GM21528 (cell line): Measurements from ENCODE around the gene BTNL9.
"Not testable (repeated sequence)": the region's sequence is repeated elsewhere in the genome, so short reads cannot be mapped to it uniquely, and the experiment has no call there.

Experiments
- ATAC-seq: cut with Tn5 transposase; IDR thresholded peaks from one replicate; pipeline ENCODE4 v1.9.1; 2021; ENCODE audit warnings: mild to moderate bottlenecking, moderate library complexity; ENCODE audit not compliant: unreplicated experiment, low FRiP score

BTNL9 gene

DNA sequence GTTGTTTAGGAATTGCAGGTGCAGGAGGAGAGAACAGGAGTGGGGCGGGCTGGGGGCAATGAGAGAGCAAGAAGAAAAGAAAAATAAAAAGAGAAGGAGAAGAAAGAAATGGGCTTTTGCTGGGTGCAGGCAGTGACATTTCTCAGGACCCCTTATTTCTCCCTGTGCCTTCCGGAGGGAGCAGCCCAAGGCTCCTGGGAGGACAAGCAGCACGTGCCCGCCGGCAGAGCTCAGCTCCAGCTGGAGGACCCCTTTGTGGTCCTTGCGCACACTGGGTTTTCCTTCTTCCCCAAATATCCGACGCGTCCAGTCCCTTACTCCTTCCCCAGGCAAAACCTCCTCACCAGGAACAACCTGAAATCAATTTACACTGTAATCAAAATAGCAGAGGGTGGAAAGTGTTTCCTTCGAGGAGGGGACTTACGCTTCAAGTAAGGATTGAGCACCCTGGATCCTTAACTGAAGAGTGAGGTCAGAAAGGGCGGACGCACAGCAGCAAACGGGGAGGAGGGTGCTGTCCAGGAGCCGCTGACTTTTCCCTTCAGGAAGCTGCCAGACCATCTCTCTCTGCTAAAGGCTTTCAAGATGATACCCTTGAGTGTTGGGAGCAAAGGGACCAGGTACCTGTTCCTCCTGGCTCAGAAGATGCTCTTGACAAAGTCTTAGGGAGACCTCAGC lies 2.1 kb downstream of the BTNL9 start:
- ATAC-seq: no peak

- no peak for ATAC-seq
These were observed 2.7 kb downstream of the BTNL9 start for GRCh38 chr5:181042722-181043121.

GRCh38 chr5:181043285-181044092 lies 3.4 kb downstream of the BTNL9 start:
- ATAC-seq: no peak

DNA sequence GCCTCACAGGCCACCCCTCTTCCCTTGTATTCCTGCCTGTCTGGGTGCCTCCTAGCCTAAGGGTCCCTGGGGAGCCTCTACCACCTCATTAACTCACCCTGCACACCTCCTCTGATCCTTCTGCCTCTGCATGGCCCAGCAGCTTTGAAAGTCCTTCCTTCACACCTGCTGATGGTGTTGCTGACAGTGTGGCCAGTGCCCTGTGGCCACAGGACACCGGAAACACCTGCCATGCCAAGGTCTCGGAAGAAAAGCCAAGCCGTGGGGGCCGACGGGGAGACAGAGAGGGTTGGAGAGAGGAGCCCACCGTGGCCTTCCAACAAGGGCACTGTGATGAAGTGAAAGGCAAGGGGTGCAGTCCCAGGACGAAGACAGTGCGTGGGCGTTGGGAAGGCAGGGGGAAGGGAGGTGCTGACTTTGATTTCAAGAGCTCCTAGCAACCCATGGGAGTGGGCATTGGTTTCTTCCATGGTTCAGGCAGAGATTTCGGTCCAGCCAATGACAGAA lies 4.1 kb downstream of the BTNL9 start:
- no peak for ATAC-seq

DNA sequence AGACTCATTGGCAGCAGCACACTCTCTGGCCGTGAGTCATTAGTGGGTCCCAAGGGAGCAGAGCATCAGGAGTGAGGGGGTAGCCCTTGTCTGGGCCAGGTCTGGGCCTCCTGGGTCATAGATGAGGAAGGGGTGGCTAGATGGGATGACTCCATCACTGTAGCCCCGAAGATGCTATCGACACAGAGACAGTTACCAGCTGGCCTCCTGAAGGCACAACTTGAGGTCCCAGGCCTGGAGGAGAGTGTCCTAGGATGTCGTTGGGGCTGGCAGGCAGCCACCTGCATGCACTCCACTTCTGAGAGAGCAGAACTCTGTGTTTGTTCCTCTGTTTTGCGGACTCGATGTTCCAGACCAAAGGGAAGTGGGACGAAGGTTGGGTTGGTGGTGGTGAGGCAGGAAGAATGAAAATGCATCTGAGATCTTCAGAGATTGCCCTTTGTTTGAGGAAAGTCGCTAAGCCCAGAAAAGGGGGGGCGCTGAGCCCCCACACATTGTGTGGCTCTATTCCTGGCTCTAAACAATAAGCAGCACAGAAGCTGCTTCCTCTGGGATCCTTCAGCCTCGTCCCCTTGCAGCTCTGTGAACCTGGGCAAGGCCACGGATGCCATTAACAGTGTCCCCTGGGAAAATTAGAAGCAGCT lies 4.7 kb downstream of the BTNL9 start:
- no peak for ATAC-seq

DNA sequence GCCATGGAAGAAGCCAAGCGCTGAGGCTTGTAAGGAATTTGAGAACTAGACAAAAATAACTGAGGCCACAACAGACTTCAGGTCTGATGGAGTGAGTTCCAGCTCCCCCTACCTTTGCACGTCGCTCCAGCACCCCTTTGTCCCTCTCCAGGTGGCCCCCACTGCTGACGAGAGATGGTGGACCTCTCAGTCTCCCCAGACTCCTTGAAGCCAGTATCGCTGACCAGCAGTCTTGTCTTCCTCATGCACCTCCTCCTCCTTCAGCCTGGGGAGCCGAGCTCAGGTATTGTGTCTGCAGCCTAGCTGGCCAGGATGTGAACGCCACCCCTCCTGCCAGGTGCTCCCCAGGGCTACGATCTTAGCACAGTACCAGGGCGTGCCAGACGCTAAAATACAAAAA lies 5.2 kb downstream of the BTNL9 start:
- ATAC-seq: no peak

- not testable (repeated sequence) for ATAC-seq
These were observed 5.8 kb downstream of the BTNL9 start for GRCh38 chr5:181045857-181046256.

- ATAC-seq: no peak
These were observed 7.2 kb downstream of the BTNL9 start for GRCh38 chr5:181047288-181047687.

- ATAC-seq: no peak
These were observed 7.9 kb downstream of the BTNL9 start for GRCh38 chr5:181047921-181048320.

GRCh38 chr5:181050016-181050415 lies 9.9 kb downstream of the BTNL9 start:
- ATAC-seq: no peak

- no peak for ATAC-seq
These were observed 12.0 kb downstream of the BTNL9 start for GRCh38 chr5:181051841-181052671.

DNA sequence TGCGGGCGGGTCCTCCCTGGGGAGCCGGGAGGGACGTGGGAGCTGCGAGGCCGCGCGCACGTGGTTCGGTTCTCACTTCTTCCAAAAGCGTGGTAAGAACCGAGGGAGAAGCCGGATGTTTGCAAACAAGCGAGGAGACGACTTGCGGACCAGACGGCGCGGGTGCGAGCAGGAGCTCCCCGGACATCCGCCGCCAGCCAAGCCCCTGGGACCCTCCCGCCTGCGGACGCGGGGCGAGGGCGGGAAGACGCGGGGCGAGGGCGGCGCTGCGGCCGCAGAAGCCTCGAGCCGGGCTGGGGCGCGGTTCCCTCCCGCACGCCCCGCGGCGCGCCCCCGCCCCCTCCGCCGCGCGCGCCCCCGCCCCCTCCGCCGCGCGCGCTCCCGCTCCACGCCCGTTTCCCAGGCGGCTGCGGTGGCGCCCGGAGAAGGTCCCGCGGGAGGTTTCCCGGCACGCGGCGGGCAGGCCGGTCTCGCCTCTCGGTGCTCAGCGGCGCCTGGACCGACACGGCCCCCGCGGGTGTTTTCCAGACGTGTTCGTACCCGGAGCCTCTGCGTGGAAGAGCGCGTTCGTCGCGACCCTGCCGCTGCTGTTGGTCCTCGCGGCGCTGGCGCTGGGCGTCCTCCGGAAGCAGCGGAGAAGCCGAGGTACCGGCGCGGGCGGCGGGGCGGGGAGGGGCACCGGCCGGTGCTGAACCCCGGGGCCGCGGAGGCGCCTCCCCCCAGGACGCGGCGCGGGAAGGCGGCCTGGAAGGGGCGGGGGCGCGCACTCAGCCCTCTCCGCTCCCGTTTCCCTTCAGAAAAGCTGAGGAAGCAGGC lies 12.8 kb downstream of the BTNL9 start:
- no peak for ATAC-seq

GRCh38 chr5:181053488-181054121 lies 13.5 kb downstream of the BTNL9 start:
- no peak for ATAC-seq

DNA sequence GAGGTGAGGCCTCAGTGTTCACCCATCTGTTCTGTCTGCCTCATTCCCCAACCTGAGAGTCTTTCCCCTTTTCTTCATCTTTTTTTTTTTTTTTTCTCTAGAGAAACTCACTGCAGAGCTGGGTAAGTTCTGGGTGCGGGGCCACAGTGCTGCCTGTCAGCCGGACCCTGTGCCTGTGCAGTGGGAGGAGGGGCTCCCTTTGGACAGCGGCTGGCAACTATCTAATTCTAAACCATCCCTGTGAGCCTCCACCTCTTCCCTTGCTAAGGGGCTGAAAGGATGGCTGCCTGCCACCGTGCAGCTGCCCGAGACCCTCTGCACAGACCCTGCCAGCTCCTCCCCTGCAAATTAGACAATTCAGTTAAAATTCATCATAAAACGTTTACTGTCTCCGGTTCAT lies 14.1 kb downstream of the BTNL9 start:
- no peak for ATAC-seq

DNA sequence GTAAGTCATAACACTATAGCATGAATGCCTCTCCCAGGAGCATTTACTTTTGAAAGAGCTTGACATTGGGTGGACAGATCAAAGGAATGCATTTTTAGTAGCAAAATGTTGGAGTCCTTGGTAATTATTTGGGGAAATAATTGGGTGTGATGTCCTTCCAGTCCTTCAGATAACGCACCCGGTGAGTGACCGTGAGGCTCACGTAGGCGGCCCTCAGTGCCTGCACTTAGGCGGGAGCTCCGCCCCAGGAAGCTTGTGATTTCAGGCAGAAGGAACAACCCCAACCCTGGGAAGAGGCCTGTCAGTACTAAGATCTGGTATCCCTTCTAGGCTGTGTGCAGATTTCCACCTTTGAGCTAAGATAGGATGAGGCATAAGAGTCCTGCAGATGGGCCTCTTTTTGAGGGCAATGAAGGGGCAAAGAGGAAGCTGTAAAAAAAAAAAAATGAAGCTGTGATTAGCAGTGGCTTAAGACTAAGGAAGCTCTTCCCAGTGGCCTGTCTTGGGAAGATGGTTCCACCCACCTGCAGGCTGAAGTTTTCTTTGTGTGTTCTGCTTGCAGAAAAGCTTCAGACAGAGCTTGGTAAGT lies 14.9 kb downstream of the BTNL9 start:
- no peak for ATAC-seq

GRCh38 chr5:181056431-181056830 lies 16.4 kb downstream of the BTNL9 start:
- no peak for ATAC-seq

GRCh38 chr5:181058321-181058720 lies 18.3 kb downstream of the BTNL9 start:
- ATAC-seq: no peak

GRCh38 chr5:181058786-181059296 lies 18.8 kb downstream of the BTNL9 start:
- no peak for ATAC-seq
